K562 (cell line): ENCODE data around the gene TOR3A. TPM values are rescaled to one million over a fixed set of nuclear protein-coding genes. Genes with fewer than 3 reads are reported as not detected.

ENCODE experiments used
- ATAC-seq: fragments of 200-7000 bp; cut with Tn5 transposase; 3 replicates; pipeline ENCODE4 v1.9.1; 2020; ENCODE audit warnings: moderate library complexity
- BruUV-seq: library from RNA; stranded (reverse); fragments of 400-500 nt; replicated peaks from 2 replicates; lab custom pipeline; 2021; lab: Mats Ljungman, UMichigan
- CTCF ChIA-PET: fragments of 300-600 bp; formaldehyde crosslinking; extraction: SDS; loops from one replicate; lab custom pipeline; 2021; ENCODE audit warnings: low intra/inter-chr PET ratio; lab: Yijun Ruan, JAX
- POLR2A ChIA-PET: fragments of 300-600, 350-650 bp; sonication (Branson Sonifier 250); formaldehyde crosslinking; extraction: SDS; loops from one replicate; lab custom pipeline; 2021; ENCODE audit warnings: antibody characterized with exemption, inconsistent platforms; lab: Yijun Ruan, JAX
- DNase-seq, 4 experiments: peaks; one replicate each; pipeline versions ENCODE4 v3.0.0 to v3.0.0-alpha.2; 2011 to 2018; ENCODE audit warnings: low spot score in 3 of 4, mixed read lengths in 3 of 4; ENCODE audit errors: extremely low read depth in 1 of 4
- FAIRE-seq: peaks from 2 replicates; lab custom pipeline; 2011; peaks lifted over from hg19 to GRCh38; lab: Jason Lieb, UNC
- H2AFZ ChIP-seq: 2 replicates; pipeline ENCODE4 v1.6.0; 2011; ENCODE audit warnings: low read depth, low read length, control low read depth, inconsistent platforms
- H3K27ac ChIP-seq: fragments of 200-600 bp; 3 replicates; pipeline ENCODE4 v1.8.0; 2011; ENCODE audit warnings: low read depth, mild to moderate bottlenecking, control low read depth, inconsistent platforms, low read length, moderate library complexity, mixed read lengths; ENCODE audit errors: extremely low read depth
- H3K27me3 ChIP-seq, 2 experiments: fragments of 300-600 bp in 1 of 2; 2 replicates in 1 of 2; 3 replicates in 1 of 2; pipeline versions ENCODE4 v1.6.0 to v1.8.0; 2011; ENCODE audit warnings: inconsistent platforms in 2 of 2, low read length in 2 of 2, mild to moderate bottlenecking in 1 of 2, mixed read lengths in 1 of 2, moderate library complexity in 1 of 2; ENCODE audit not compliant: control insufficient read depth in 2 of 2, insufficient read depth in 2 of 2
- H3K36me3 ChIP-seq: fragments of 300-600 bp; 3 replicates; pipeline ENCODE4 v1.8.0; 2011; ENCODE audit warnings: mild to moderate bottlenecking, low read length, inconsistent platforms; ENCODE audit not compliant: control insufficient read depth, insufficient read depth
- H3K4me1 ChIP-seq, 2 experiments: fragments of 200-600 bp in 1 of 2; replicated peaks in 1 of 2; 2 replicates in 1 of 2; 3 replicates in 1 of 2; pipeline versions ENCODE4 v1.5.1 to v1.8.0; 2011; ENCODE audit warnings: inconsistent platforms in 2 of 2, low read length in 2 of 2, mild to moderate bottlenecking in 1 of 2, mixed read lengths in 1 of 2, moderate library complexity in 1 of 2; ENCODE audit not compliant: control insufficient read depth in 2 of 2, insufficient read depth in 2 of 2
- H3K4me2 ChIP-seq: 2 replicates; pipeline ENCODE4 v1.6.1; 2011; ENCODE audit warnings: low read length, control low read depth, inconsistent platforms, mixed read lengths; ENCODE audit not compliant: insufficient read depth
- H3K4me3 ChIP-seq: fragments of 200-600 bp; sonication (generic), shearing (Covaris generic); 2 replicates; pipeline ENCODE4 v1.5.1; 2016; ENCODE audit warnings: control low read depth, inconsistent platforms
- H3K79me2 ChIP-seq: fragments of 200-600 bp; 3 replicates; pipeline ENCODE4 v1.8.0; 2011; ENCODE audit warnings: low read length, inconsistent platforms; ENCODE audit not compliant: control insufficient read depth, insufficient read depth
- H3K9ac ChIP-seq, 2 experiments: 2 replicates each; pipeline versions ENCODE4 v1.6.0 to v1.6.1; 2011; ENCODE audit warnings: low read depth in 2 of 2, low read length in 2 of 2, control low read depth in 1 of 2, inconsistent platforms in 1 of 2, mild to moderate bottlenecking in 1 of 2, mixed read lengths in 1 of 2; ENCODE audit not compliant: insufficient read depth in 1 of 2
- H3K9me1 ChIP-seq: one replicate; pipeline ENCODE4 v1.6.0; 2011; ENCODE audit warnings: inconsistent platforms, mild to moderate bottlenecking, low read length, moderate library complexity; ENCODE audit not compliant: control insufficient read depth, insufficient read depth
- H3K9me3 ChIP-seq: replicated peaks from 2 replicates; pipeline ENCODE4 v1.5.1; 2011; ENCODE audit warnings: low read depth, low read length, inconsistent platforms; ENCODE audit not compliant: control insufficient read depth, insufficient read depth
- H4K20me1 ChIP-seq: replicated peaks from 2 replicates; pipeline ENCODE4 v1.6.1; 2011; ENCODE audit warnings: low read length, inconsistent platforms, mixed read lengths; ENCODE audit not compliant: control insufficient read depth, insufficient read depth
- CTCFL ChIP-seq: IDR thresholded peaks from 2 replicates; pipeline ENCODE4 v1.6.1; 2011; ENCODE audit warnings: borderline replicate concordance, low read depth, mild to moderate bottlenecking, moderate library complexity, low read length; ENCODE audit not compliant: insufficient read depth, poor library complexity, severe bottlenecking
- DPF2 ChIP-seq: fragments of 450-650 bp; IDR thresholded peaks from 2 replicates; pipeline ENCODE4 v1.6.1; 2016
- HMG20B ChIP-seq: fragments of 250-450 bp; sonication (Bioruptor Pico); IDR thresholded peaks from 2 replicates; pipeline ENCODE4 v1.5.0; 2021; ENCODE audit warnings: mild to moderate bottlenecking
- PCBP1 ChIP-seq: fragments of 200-400 bp; formaldehyde crosslinking; IDR thresholded peaks from 2 replicates; pipeline ENCODE4 v1.6.1; 2018; ENCODE audit warnings: mild to moderate bottlenecking, low read depth, low read length; ENCODE audit not compliant: poor library complexity, severe bottlenecking
- TAF1 ChIP-seq: IDR thresholded peaks from 2 replicates; pipeline ENCODE4 v1.6.1; 2011; ENCODE audit warnings: mild to moderate bottlenecking, low read length, moderate library complexity; ENCODE audit not compliant: insufficient read depth, control insufficient read depth, severe bottlenecking; ENCODE audit errors: extremely low read depth
- ZKSCAN1 ChIP-seq: fragments of 150-350 bp; IDR thresholded peaks from 2 replicates; pipeline ENCODE4 v1.6.1; 2016; ENCODE audit warnings: low read depth, low read length
- ZNF232 ChIP-seq: sonication (generic); formaldehyde crosslinking; IDR thresholded peaks from 2 replicates; pipeline ENCODE4 v1.8.0; 2022; ENCODE audit warnings: mild to moderate bottlenecking, missing genetic modification reagents
- ZNF592 ChIP-seq: fragments of 450-650 bp; IDR thresholded peaks from 2 replicates; pipeline ENCODE4 v1.6.1; 2017; ENCODE audit warnings: antibody characterized with exemption, mild to moderate bottlenecking
- ZNF699 ChIP-seq: fragments of 250-450 bp; sonication (Bioruptor Pico); IDR thresholded peaks from 2 replicates; pipeline ENCODE4 v1.8.0; 2021; ENCODE audit warnings: mild to moderate bottlenecking, moderate library complexity; ENCODE audit not compliant: insufficient replicate concordance
- ZNF707 ChIP-seq: fragments of 250-450 bp; sonication (Bioruptor Pico); conservative IDR thresholded peaks from 2 replicates; pipeline ENCODE4 v1.8.0; 2022; ENCODE audit warnings: inconsistent platforms, mild to moderate bottlenecking, moderate library complexity
- WGBS: fragments of 100-300 bp; shearing (Covaris generic); methylation state at CpG from one replicate; pipeline ENCODE4 v1.1.6; 2016; ENCODE audit warnings: low coverage, mixed read lengths; ENCODE audit not compliant: insufficient coverage; ENCODE audit errors: missing lambda C conversion rate; 5-methylcytosine and 5-hydroxymethylcytosine counted together
- in situ Hi-C: fragments of 300-500 bp; cut with MboI; formaldehyde crosslinking; loops from 4 replicates; pipeline ENCODE4 v1.15.0; 2018; ENCODE audit warnings: inconsistent platforms, mixed read lengths
- intact Hi-C: fragments of 100-400 bp; cut with micrococcal nuclease; formaldehyde crosslinking; loops from 2 replicates; pipeline ENCODE4 v1.14.2; 2022
- polyA plus RNA-seq, 8 experiments: library from polyadenylated mRNA; depleted of rRNA in 4 of 8; stranded (reverse) in 5 of 8; unstranded in 3 of 8; fragments of >200 nt; fragmentation: Nextera tagmentation in 2 of 8; fragmentation: Illumina TruSeq in 1 of 8; extraction: Ambion mirVana in 2 of 8; extraction: Trizol in 1 of 8; gene quantifications; 2 replicates each; pipeline versions ENCODE4 v1.2.1 to v1.2.3, GENCODE V29; 2011 to 2014; ENCODE audit warnings: inconsistent platforms in 1 of 8, missing spikeins in 1 of 8
- total RNA-seq, 7 experiments: library from RNA; depleted of rRNA in 6 of 7; stranded (reverse); fragments of >200 nt in 6 of 7; fragmentation: Illumina TruSeq in 2 of 7; extraction: Trizol in 2 of 7; gene quantifications; 2 replicates each; pipeline versions ENCODE4 v1.2.1 to v1.2.3, GENCODE V29; 2011 to 2021; ENCODE audit warnings: low replicate concordance in 1 of 7
- TF ChIP-seq, protein P1 (sequence below), 3 experiments: fragments of 200-800 bp in 1 of 3; sonication (Bioruptor generic) in 1 of 3; sonication (generic) in 1 of 3; formaldehyde crosslinking in 1 of 3; IDR thresholded peaks; 2 replicates each; pipeline versions ENCODE4 v1.6.1 to v1.8.0; 2016 to 2022; ENCODE audit warnings: mild to moderate bottlenecking in 2 of 3, missing compliant biosample characterization in 2 of 3, missing genetic modification characterization in 2 of 3, missing genetic modification reagents in 1 of 3

The TOR3A gene
- total and polyA plus RNA-seq, 9 of the 15 experiments (the other 6 are each of a cell fraction or from before 2014, with no cell fraction given) = 7.9 to 94.5 (median 39.7) TPM

DNA sequence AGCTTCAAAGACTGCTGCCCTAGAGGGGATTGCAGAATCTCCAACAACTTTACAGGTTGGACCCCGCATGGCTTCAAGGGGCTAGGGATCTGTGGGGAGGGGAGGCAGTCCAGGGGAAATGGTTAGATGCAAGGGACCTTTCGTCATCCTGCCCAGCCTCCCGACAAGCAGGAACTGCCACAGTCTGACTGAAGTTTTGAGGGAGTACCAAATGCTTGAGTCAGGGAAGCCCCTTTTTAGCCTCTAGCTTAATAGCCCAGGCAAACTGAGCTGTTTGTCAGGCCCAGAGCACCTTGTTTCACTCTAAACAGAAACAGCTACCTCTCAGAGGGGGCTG is 1.1 kb downstream of the TOR3A start (continued):
- TF ChIP-seq ZKSCAN1 (no peak), ZNF592 (no peak; the same call in none of the 2 replicates), TAF1 (no peak), DPF2 (0 out of 2 replicates have a peak, but pooled peaks have one; percentile 20), ZNF707 (no peak)

DNA sequence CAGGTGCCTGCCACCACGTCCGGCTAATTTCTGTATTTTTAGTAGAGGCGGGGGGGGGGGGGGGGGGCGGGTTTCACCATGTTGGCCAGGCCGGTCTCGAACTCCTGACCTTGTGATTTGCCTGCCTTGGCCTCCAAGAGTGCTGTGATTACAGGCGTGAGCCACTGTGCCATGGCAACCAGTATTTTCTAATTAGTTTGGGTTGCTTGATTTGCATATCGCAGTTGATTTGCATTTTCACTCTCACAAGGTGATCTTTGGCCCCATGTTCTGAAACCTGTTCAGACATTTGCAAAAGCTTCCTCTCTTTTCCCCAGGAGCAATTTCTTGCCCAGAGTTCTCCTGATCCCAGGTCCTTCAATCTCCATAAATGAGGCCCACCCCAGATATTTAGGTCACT is 1.7 kb downstream of the TOR3A start:
- Histone ChIP-seq H3K79me2 (peaks cover 29% of the 10 kb centered on the region), H3K4me2 (peak overlapping the region; percentile 92), H3K9me3 (no peaks in the 10 kb centered on the region), H3K36me3 (peaks cover 43% of the 10 kb centered on the region; the same call in 2 of the 3 replicates), H3K4me3 (no peak overlapping the region), H3K27me3 (no peaks in the 10 kb centered on the region), H3K27ac (peak overlapping the region; percentile 3; the same call in 1 of the 3 replicates), H3K9me1 (no peaks in the 10 kb centered on the region), H3K9ac (peak overlapping the region in 1 of 2 experiments; percentile 18; a peak in 2 of 4 replicates), H2AFZ (no peak overlapping the region), H4K20me1 (no peaks in the 10 kb centered on the region), H3K4me1 (peaks cover 17 to 30% of the 10 kb centered on the region in 2 experiments; a peak in 4 of 5 replicates)
- in situ Hi-C loops = loop anchor here (10.0 kb wide), 1 partner anchor 281 kb away; the partner anchor contains the start of gene AXDND1
- CTCF ChIA-PET = no interaction called here
- no peak for FAIRE-seq
- DNase-seq = peak in 1 of 4 experiments; percentile 22
- POLR2A ChIA-PET = interaction anchor here (0.7 to 1.5 kb wide), 2 partner anchors 9 to 67 kb away, joined by 3 to 4 read pairs; no protein-coding TSS in a partner anchor
- no TSS peak for BruUV-seq
- 45% methylated on average over 3 of the region's 8 CpGs for WGBS
- intact Hi-C loops = loop anchor here (5.0 to 10.0 kb wide), 4 partner anchors 311 to 731 kb away; no protein-coding TSS in a partner anchor
- ATAC-seq = no peak
- TF ChIP-seq CTCFL (no peak), HMG20B (no peak), PCBP1 (peak; percentile 52), ZNF699 (CRISPR knock-in tag) (no peak), ZNF232 (CRISPR knock-in tag) (no peak)
- TF ChIP-seq, protein P1, sequence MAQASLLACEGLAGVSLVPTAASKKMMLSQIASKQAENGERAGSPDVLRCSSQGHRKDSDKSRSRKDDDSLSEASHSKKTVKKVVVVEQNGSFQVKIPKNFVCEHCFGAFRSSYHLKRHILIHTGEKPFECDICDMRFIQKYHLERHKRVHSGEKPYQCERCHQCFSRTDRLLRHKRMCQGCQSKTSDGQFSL (CRISPR knock-in tag; IDR thresholded peaks at IDR 0.05) = peak; percentile 89
- TF ChIP-seq, protein P1 (tag; IDR thresholded peaks at IDR 0.05) = peak in 1 of 2 experiments; percentile 73; a peak in 2 of 4 replicates
